ENCODE measurements around the gene TTYH1.

TTYH1 gene

GRCh38 chr19:54405628-54406027 lies 9.6 kb upstream of the TTYH1 start:
- peaks cover 6% of the 10 kb centered on the region for H3K36me3 Mint-ChIP-seq (ENCODE audit: insufficient read depth)
- H3K4me1 Mint-ChIP-seq (ENCODE audit: low read depth in 2 of 2) = no peaks in the 10 kb centered on the region
- ATAC-seq (replicated peaks) (no peak), DNase-seq (no peak)
- H3K27ac Mint-ChIP-seq = no peak overlapping the region
- peaks cover 10 to 12% of the 10 kb centered on the region in 2 donors for H3K27me3 Mint-ChIP-seq
- no peak overlapping the region for H3K4me3 Mint-ChIP-seq
- H3K9me3 Mint-ChIP-seq = peaks cover 0 to 2% of the 10 kb centered on the region in 2 donors

GRCh38 chr19:54407780-54408179 lies 7.5 kb upstream of the TTYH1 start:
- ATAC-seq (replicated peaks) (no peak), DNase-seq (no peak)
- Mint-ChIP-seq H3K36me3 (ENCODE audit: insufficient read depth) (peaks cover 6% of the 10 kb centered on the region), H3K4me1 (ENCODE audit: low read depth in 2 of 2) (peaks cover 0 to 4% of the 10 kb centered on the region in 2 donors), H3K9me3 (peaks cover 0 to 2% of the 10 kb centered on the region in 2 donors), H3K27ac (peak overlapping the region; percentile 83), H3K27me3 (peaks cover 10% of the 10 kb centered on the region in 2 donors), H3K4me3 (no peak overlapping the region)

GRCh38 chr19:54408456-54409026 lies 6.7 kb upstream of the TTYH1 start:
- Mint-ChIP-seq H3K9me3 (peaks cover under 1 to 2% of the 10 kb centered on the region in 2 donors), H3K36me3 (ENCODE audit: insufficient read depth) (peaks cover 6% of the 10 kb centered on the region)
- no peak for ATAC-seq (replicated peaks)

GRCh38 chr19:54411033-54411432 lies 4.2 kb upstream of the TTYH1 start:
- Mint-ChIP-seq H3K4me1 (ENCODE audit: low read depth in 2 of 2) (peaks cover 4% of the 10 kb centered on the region in 2 donors), H3K27ac (no peak overlapping the region), H3K27me3 (peaks cover 20 to 23% of the 10 kb centered on the region in 2 donors), H3K36me3 (ENCODE audit: insufficient read depth) (peaks cover 4% of the 10 kb centered on the region), H3K9me3 (peaks cover 7 to 10% of the 10 kb centered on the region in 2 donors), H3K4me3 (no peak overlapping the region)
- no peak for DNase-seq
- no peak for ATAC-seq (replicated peaks)

More at GRCh38 chr19:54408456-54409026, 6.7 kb upstream of the TTYH1 start:
- peaks cover 5 to 7% of the 10 kb centered on the region in 2 donors for H3K27me3 Mint-ChIP-seq
- peaks cover 0 to 4% of the 10 kb centered on the region in 2 donors for H3K4me1 Mint-ChIP-seq (ENCODE audit: low read depth in 2 of 2)
- peak overlapping the region; percentile 83 for H3K27ac Mint-ChIP-seq
- no peak for DNase-seq
- no peak overlapping the region for H3K4me3 Mint-ChIP-seq

- Mint-ChIP-seq H3K36me3 (ENCODE audit: insufficient read depth) (peaks cover 4% of the 10 kb centered on the region), H3K4me1 (ENCODE audit: low read depth in 2 of 2) (peaks cover 8 to 11% of the 10 kb centered on the region in 2 donors), H3K27ac (no peak overlapping the region), H3K27me3 (peaks cover 36 to 37% of the 10 kb centered on the region in 2 donors), H3K9me3 (peaks cover 7 to 10% of the 10 kb centered on the region in 2 donors), H3K4me3 (no peak overlapping the region)
- no peak for ATAC-seq (replicated peaks)
- no peak for DNase-seq
Observed at GRCh38 chr19:54412877-54413276, 2.4 kb upstream of the TTYH1 start.

- no peak for DNase-seq
- no peaks in the 10 kb centered on the region for H3K36me3 Mint-ChIP-seq (ENCODE audit: insufficient read depth)
- H3K4me1 Mint-ChIP-seq (ENCODE audit: low read depth in 2 of 2) = peaks cover 13 to 16% of the 10 kb centered on the region in 2 donors
- peak overlapping the region in 1 of 2 donors; percentile 4 for H3K27ac Mint-ChIP-seq
- peaks cover 41 to 43% of the 10 kb centered on the region in 2 donors for H3K27me3 Mint-ChIP-seq
- H3K4me3 Mint-ChIP-seq = no peak overlapping the region
- peaks cover 6 to 10% of the 10 kb centered on the region in 2 donors for H3K9me3 Mint-ChIP-seq
- no peak for ATAC-seq (replicated peaks)
Observed at GRCh38 chr19:54414156-54414555, 1.1 kb upstream of the TTYH1 start.

- H3K4me3 Mint-ChIP-seq = no peak overlapping the region
- H3K27me3 Mint-ChIP-seq = peaks cover 41 to 50% of the 10 kb centered on the region in 2 donors
- no peak overlapping the region for H3K27ac Mint-ChIP-seq
Observed at GRCh38 chr19:54415901-54416673, 823 bp downstream of the TTYH1 start.

GRCh38 chr19:54416695-54417491 lies 1.6 kb downstream of the TTYH1 start:
- Mint-ChIP-seq H3K36me3 (ENCODE audit: insufficient read depth) (no peaks in the 10 kb centered on the region), H3K9me3 (peaks cover 6 to 10% of the 10 kb centered on the region in 2 donors), H3K4me1 (ENCODE audit: low read depth in 2 of 2) (peaks cover 10 to 16% of the 10 kb centered on the region in 2 donors), H3K27ac (no peak overlapping the region), H3K27me3 (peaks cover 41 to 50% of the 10 kb centered on the region in 2 donors), H3K4me3 (no peak overlapping the region)
- no peak for DNase-seq
- no peak for ATAC-seq (replicated peaks)

More at GRCh38 chr19:54415901-54416673, 823 bp downstream of the TTYH1 start:
- H3K4me1 Mint-ChIP-seq (ENCODE audit: low read depth in 2 of 2) = peaks cover 10 to 16% of the 10 kb centered on the region in 2 donors
- DNase-seq (no peak), ATAC-seq (replicated peaks) (no peak)
- H3K9me3 Mint-ChIP-seq = peaks cover 6 to 10% of the 10 kb centered on the region in 2 donors
- no peaks in the 10 kb centered on the region for H3K36me3 Mint-ChIP-seq (ENCODE audit: insufficient read depth)

- Mint-ChIP-seq H3K27me3 (peaks cover 52 to 55% of the 10 kb centered on the region in 2 donors), H3K27ac (no peak overlapping the region), H3K36me3 (ENCODE audit: insufficient read depth) (no peaks in the 10 kb centered on the region), H3K4me3 (peak overlapping the region; percentile 11 to 23), H3K9me3 (peaks cover 6 to 10% of the 10 kb centered on the region in 2 donors), H3K4me1 (ENCODE audit: low read depth in 2 of 2) (peaks cover 10 to 16% of the 10 kb centered on the region in 2 donors)
- DNase-seq (no peak), ATAC-seq (replicated peaks) (peak; percentile 75)
Observed at GRCh38 chr19:54418030-54418929, 3.0 kb downstream of the TTYH1 start.

- DNase-seq = no peak
- peaks cover 2 to 3% of the 10 kb centered on the region in 2 donors for H3K9me3 Mint-ChIP-seq
- ATAC-seq (replicated peaks) = no peak
- H3K4me1 Mint-ChIP-seq (ENCODE audit: low read depth in 2 of 2) = peaks cover 10 to 15% of the 10 kb centered on the region in 2 donors
- H3K27me3 Mint-ChIP-seq = peaks cover 52 to 56% of the 10 kb centered on the region in 2 donors
- H3K27ac Mint-ChIP-seq = no peak overlapping the region
- H3K4me3 Mint-ChIP-seq = no peak overlapping the region
- no peaks in the 10 kb centered on the region for H3K36me3 Mint-ChIP-seq (ENCODE audit: insufficient read depth)
Observed at GRCh38 chr19:54418930-54419800, 3.9 kb downstream of the TTYH1 start.

GRCh38 chr19:54420068-54420382 lies 4.8 kb downstream of the TTYH1 start:
- Mint-ChIP-seq H3K4me1 (ENCODE audit: low read depth in 2 of 2) (peaks cover 10 to 15% of the 10 kb centered on the region in 2 donors), H3K27ac (no peak overlapping the region), H3K36me3 (ENCODE audit: insufficient read depth) (no peaks in the 10 kb centered on the region), H3K27me3 (peaks cover 54 to 56% of the 10 kb centered on the region in 2 donors), H3K4me3 (no peak overlapping the region), H3K9me3 (no peaks in the 10 kb centered on the region)
- ATAC-seq (replicated peaks) (no peak), DNase-seq (no peak)
